ENCODE data around the gene VAV2.

GRCh38 chr9:133758228-133758627, 233.9 kb downstream of the VAV2 start:
- TF ChIP-seq CTCF (IDR thresholded peaks at IDR 0.05): no peak
- TF ChIP-seq ZFX (IDR thresholded peaks at IDR 0.05; ENCODE audit: borderline replicate concordance): no peak
